ENCODE measurements around the gene ING3.

GRCh38 chr7:120964088-120964487, 13.5 kb downstream of the ING3 start:
- no peak for TF ChIP-seq CHD1 (IDR thresholded peaks at IDR 0.05; ENCODE audit: low read depth, low read length)
- TF ChIP-seq CTCF (IDR thresholded peaks at IDR 0.05; ENCODE audit: control extremely low read depth in 1 of 3, insufficient read depth in 1 of 3, low read depth in 1 of 3, low read length in 3 of 3), result no peak
- TF ChIP-seq SIN3A (conservative IDR thresholded peaks at IDR 0.05 in 1 of 2, IDR thresholded peaks at IDR 0.05 in 1 of 2; ENCODE audit: low read depth in 1 of 2, low read length in 2 of 2), result no peak
